ENCODE results near the gene EPB41L4A.
"Not testable (repeated sequence)": the region's sequence is repeated elsewhere in the genome, so short reads cannot be mapped to it uniquely, and the experiment has no call there.

EPB41L4A gene, protein sequence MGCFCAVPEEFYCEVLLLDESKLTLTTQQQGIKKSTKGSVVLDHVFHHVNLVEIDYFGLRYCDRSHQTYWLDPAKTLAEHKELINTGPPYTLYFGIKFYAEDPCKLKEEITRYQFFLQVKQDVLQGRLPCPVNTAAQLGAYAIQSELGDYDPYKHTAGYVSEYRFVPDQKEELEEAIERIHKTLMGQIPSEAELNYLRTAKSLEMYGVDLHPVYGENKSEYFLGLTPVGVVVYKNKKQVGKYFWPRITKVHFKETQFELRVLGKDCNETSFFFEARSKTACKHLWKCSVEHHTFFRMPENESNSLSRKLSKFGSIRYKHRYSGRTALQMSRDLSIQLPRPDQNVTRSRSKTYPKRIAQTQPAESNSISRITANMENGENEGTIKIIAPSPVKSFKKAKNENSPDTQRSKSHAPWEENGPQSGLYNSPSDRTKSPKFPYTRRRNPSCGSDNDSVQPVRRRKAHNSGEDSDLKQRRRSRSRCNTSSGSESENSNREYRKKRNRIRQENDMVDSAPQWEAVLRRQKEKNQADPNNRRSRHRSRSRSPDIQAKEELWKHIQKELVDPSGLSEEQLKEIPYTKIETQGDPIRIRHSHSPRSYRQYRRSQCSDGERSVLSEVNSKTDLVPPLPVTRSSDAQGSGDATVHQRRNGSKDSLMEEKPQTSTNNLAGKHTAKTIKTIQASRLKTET

DNA sequence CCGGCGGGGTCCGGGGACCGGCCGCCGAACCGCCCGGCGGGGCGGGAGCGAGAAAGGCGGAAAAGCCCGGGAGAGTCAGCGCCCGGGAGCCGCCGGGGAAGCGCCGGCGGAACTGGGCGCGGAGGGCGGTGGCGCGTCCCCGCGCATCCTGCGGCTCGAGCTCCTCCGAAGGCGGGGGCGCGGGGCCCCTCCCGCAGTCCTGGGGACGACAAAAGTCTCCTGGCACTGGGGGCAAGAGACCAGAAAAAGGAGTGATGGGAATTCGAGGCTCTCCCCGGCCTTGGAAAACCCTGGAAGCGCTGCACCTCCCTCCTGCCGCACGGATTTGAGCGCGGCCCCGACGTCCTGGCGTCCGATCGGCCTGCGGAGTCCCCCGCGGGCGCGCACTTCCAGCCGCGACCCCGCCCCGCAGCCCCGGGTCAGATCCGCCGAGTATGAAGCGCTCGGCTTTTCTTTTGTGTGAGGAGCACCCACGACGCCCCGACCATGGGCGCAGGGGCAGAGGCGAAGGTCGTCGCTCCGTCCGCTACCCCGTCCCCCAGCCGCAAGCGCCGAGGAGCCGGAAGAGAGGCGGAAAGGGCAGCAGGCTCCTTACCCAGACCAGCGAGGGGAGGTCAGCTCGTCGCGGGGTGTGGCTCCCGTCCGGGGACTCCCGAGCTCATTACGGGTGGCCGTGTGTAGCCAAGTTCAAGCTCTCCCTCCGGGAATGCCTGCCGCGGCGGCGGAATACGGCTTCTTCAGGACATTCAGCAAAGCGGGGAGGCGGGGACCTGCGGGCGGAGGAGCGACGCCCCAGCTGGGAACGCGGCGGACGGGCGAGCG, at the start of gene EPB41L4A:
TSS of gene EPB41L4A (minus strand) at position 114 of the 822 bp plus-strand sequence. CDS start 238 bp downstream, outside the sequence.
- DNase-seq, result no peak

DNA sequence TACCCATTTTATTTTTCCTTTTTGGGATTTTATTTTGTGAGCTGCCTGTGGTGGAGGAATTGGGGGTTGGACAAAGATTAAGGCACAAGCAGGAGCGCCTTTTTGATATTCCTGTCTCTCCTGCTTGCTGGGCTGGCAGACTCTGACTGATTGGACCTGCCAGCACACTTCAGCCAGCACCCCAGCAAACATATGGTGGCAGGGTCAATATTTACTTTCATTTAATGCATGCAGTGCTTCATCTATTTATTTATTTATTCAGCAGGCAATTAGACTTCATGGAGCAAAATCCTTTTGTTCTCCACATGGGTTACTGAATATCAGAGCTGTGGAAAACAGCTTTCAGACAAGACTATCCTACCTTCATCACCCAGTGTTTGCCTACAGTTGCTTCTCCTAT, 48.4 kb upstream of the EPB41L4A start:
- DNase-seq, result no peak

DNA sequence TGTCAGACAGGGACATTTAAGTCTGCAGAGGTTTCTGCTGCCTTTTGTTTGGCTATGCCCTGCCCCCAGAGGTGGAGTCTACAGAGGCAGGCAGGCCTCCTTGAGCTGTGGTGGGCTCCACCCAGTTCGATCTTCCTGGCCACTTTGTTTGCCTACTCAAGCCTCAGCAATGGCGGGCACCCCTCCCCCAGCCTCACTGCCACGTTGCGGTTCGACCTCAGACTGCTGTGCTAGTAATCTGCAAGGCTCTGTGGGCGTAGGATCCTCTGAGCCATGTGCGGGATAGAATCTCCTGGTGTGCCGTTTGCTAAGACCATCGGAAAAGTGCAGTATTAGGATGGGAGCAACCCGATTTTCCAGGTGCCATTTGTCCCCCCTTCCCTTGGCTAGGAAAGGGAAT, 47.2 kb upstream of the EPB41L4A start:
- not testable (repeated sequence) for DNase-seq

DNA sequence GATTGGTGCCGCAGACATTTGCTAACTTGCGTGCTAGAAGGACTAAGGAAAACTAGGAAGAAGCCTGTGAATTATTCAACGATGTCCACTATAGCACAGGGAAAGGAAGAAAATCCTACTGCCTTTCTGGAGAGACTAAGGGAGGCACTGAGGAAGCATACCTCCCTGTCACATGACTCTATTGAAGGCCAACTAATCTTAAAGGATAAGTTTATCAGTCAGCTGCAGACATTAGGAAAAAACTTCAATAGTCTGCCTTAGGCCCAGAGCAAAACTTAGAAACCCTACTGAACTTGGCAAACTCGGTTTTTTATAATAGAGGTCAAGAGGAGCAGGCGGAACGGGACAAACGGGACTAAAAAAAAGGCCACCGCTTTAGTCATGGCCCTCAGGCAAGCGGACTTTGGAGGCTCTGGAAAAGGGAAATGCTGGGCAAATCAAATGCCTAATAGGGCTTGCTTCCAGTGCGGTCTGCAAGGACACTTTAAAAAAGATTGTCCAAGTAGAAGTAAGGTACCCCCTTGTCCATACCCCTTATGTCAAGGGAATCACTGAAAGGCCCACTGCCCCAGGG, 28.2 kb upstream of the EPB41L4A start:
- DNase-seq, result not testable (repeated sequence)

DNA sequence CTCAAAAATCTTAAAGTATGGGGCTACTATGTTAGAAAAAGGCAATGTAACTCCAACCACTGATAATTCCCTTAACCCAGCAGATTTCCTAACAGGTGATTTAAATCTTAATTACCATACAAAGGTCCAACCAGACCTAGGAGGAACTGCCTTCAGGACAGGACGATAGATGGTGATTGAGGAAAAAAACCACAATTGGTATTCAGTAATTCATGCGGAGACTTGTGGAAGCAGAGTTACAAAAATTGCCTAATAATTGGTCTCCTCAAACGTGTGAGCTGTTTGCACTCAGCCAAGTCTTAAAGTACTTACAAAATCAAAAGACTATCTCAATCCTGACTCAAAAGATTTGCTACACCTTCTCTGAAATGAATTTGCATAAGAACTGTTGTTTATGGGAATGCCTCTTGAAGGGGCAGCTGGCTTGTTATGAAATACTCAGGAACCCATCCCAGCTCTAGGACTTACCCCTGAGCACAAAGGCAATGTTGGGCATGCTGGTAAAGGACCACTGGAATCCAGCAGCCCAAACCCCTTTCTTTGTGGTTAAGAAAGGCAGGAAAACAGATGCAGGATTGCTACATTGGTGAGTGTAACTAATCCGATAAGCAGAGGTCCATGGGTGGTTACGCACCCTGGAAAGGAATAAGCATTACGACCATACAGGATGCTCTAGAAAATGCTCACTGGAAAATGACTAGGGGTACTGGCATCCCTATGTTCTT, 26.7 kb upstream of the EPB41L4A start:
- no peak for DNase-seq

DNA sequence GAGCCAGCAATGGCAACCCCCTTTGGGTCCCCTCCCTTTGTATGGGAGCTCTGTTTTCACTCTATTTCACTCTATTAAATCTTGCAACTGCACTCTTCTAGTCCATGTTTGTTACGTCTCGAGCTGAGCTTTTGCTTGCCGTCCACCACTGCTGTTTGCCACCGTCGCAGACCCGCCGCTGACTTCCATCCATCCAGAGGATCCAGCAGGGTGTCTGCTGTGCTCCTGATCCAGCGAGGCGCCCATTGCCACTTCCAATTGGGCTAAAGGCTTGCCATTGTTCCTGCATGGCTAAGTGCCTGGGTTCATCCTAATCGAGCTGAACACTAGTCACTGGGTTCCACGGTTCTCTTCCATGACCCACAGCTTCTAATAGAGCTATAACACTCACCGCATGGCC, 24.9 kb upstream of the EPB41L4A start:
- DNase-seq, result not testable (repeated sequence)

DNA sequence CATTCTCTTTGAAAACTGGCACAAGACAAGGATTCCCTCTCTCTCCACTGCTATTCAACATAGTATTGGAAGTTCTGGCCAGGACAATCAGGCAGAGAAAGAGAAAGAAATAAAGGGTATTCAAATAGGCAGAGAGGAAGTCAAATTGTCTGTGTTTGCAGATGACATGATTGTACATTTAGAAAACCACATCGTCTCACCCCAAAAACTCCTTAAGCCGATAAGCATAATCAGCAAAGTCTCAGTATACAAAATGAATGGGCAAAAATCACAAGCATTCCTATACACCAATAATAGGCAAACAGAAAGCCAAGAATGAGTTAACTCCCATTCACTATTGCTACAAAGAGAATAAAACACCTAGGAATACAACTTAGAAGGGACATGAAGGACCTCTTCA, 21.0 kb upstream of the EPB41L4A start:
- DNase-seq, result no peak

DNA sequence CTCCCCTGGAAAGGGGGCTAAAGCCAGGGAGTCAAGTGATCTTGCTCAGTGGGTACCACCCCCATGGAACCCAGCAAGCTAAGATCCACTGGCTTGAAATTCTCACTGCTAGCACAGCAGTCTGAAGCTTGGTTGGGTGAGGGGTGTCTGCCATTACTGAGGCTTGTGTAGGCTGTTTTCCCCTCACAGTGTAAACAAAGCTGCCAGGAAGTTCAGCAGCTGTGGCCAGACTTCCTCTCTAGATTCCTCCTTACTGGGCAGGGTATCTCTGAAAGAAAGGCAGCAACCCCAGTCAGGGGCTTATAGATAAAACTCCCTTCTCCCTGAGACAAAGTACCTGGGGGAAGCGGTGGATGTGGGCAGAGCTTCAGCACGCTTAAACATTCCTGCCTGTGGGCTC, 17.1 kb upstream of the EPB41L4A start:
- no peak for DNase-seq

DNA sequence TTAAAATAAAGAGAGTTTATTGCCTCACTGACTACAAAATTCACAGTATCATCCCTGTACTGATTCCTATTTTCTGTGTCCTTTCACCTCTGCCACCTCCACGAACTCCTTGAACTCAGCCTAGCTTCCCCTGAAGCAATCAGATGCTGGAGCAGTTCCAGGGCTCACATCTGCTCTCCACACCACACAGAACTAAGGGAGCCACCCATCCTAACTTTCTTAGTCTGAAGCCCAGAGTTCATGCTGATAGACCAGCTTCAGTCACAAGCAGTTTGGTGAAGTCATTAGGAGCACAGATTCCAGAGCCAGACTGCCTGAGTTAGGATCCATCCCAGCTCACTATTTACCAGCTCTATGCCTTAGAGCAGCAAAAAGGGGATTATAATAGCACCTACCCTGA, 15.6 kb upstream of the EPB41L4A start:
- DNase-seq, result no peak

DNA sequence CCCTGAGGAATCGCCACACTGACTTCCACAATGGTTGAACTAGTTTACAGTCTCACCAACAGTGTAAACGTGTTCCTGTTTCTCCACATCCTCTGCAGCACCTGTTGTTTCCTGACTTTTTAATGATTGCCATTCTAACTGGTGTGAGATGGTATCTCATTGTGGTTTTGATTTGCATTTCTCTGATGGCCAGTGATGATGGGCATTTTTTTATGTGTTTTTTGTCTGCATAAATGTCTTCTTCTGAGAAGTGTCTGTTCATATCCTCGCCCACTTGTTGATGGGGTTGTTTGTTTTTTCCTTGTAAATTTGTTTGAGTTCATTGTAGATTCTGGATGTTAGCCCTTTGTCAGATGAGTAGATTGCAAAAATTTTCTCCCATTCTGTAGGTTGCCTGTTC, 7.1 kb upstream of the EPB41L4A start:
- not testable (repeated sequence) for DNase-seq

DNA sequence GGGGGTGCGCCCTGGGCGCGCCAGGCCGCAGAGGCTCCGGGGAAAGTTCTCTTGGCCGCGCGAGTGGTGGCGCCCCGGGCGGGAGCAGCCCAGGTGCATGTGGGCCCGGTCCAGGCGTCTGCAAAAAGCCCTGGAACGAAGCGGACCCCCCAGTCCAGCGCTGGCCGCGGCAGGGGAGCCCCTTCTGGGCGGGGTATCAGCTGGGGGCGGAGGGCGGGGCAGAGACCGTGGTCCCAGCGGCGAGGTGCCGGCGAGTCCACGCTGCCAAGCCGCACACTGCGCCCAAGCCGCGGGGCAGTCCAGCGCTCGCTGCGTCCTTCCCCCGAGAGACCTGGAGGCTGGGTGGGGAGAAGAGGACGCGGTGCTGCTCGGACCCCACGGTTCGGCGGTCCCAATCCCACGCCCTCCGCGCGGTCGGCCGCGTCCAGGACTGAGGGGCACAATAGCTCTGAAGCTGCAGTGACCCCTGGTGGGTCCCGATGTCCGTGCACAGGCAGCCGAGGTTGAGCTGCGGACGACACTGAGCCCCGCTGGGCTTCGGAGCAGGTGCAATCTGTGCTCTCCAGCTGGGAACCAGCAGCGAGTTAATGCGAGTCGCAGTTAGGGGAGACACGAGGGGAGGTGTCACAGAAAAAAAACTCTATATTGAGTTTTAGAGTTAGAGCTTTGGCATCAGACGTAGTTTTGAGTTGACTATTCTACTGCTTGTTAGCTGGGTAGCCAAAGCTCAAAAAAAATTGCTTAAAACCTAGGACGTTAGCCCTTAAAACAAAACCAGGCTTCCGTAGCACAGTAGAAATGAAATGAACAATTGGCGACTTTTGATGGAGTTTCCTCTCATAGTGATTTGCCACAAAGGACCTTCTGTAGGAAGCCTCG, 1.1 kb upstream of the EPB41L4A start:
- DNase-seq, result peak; percentile 4

DNA sequence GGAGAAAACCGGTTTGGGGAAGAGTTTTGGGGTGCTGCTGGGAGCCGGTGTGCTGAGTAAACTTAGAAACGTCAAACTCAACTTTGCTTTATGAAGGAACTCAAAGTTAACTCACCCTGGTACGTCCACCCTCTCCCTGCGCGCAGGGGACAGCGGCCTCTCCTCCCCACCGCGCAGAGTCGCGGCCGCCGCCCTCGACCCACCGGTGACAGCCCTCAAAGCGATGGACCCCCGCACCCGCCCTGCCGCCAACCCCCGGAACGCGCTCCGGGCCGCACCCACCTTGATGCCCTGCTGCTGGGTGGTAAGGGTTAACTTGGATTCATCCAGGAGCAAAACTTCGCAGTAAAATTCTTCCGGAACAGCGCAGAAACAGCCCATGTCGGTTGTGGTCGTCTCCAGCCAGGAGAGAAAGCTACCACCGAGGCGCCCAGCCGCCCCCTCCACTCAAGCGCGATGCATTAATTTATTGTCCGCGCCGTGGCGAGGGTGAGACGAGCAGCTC, 366 bp downstream of the EPB41L4A start:
- no peak for DNase-seq

DNA sequence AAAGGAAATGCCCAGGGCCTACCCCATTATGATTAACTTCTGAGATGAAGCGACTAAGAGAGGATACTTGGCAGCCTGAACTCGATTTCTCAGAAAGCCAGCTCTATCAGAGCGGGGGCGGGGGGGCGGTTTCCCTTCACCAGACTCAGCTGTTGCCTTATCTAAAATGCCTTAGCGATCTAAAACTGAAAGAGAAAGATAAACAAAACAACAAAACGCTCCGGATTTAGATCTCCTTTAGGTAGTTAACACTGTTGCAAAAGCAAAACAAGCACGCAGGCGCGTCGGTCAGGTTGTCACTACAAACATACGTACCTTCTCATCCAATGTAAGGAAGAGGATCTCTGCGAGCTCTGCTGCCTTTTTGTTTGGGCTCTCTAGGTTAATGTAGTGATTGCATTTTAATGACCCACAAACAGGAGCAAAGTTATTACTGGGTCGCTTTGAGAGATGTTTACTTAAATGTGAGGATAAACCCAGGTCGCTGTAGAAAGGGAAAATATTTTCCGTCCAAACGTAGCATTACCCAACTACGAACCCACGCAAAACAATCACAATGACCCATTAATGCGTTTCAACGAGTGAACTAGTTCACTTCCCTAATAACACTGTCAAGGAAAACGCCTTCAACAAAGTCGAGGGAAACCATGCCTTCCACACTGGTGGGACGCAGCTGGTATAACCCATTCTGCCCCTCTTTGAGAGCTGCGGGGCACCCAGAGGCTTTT, 982 bp downstream of the EPB41L4A start:
- DNase-seq, result peak; percentile 50

DNA sequence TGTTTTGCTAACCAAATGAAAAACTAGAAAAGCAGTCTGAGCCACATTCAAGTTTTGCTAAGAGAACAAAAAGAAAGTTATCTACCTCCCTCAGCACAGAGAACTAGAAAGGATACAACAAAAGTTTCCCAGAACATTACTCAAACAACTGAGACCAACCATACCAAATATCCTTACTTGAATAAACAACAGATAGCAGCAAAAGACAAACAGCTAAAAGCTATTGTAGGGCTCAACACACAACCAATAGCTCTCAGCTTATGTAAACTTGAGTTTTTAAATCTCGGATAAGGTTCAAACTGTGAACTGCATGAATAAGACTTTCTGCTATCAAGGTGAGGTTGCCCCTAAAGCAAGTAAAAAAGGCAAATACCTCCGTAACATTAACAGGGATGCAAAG, 3.5 kb downstream of the EPB41L4A start:
- no peak for DNase-seq

DNA sequence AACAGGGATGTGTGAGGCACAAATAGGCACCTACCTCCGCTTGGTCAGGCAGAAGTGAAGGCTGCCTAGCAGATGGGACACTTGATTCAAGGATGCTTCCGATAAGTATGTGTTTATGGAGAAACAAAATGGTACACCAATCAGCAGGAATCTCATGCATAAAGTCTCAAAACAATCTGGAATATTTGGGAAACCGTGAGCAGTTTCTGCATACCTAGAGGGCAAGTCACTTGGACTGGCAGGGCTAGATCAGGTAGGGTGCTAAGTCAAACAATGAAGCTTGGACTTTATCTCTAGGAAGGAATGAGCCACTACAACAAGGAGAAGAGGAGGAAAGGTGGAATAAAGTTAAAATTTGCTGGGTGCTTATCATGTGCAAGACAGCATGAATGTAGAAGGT, 5.5 kb downstream of the EPB41L4A start:
- no peak for DNase-seq

DNA sequence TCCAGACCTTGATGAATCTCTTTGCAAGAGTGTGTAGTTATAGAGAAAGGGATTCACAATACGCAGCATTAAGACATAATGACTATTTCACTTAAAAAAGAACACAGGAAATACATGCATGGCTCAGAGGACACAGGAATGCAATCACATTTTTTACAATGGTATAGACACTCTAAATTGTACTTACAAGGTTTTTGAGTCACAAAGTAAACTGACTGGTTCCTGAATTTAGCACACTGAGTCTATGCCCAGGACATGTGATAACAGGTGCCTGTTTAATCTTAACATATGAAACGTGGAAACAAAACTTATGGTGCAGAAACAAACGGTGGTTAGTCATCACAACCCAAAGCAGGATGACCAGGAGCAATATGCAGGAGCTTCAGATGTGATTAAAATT, 6.7 kb downstream of the EPB41L4A start:
- no peak for DNase-seq

DNA sequence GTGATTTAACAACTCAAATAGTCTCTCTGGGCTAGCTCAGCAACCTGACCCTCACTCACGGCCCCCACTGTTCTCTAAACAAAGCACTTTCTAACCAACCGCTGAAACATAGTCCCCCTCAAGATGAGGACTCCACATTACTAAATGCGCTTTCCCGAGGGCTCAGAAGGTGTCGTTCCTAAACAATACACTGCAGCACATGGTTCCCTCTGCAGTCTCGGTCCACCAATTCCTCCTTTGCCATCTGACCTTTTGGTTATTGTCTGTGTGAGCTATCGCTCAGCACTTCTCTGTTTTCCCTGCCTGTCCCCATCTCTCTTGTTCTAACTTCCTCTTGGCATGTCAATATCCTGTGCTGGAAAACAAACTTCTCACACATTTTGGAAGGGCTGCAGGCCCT, 7.2 kb downstream of the EPB41L4A start:
- no peak for DNase-seq

DNA sequence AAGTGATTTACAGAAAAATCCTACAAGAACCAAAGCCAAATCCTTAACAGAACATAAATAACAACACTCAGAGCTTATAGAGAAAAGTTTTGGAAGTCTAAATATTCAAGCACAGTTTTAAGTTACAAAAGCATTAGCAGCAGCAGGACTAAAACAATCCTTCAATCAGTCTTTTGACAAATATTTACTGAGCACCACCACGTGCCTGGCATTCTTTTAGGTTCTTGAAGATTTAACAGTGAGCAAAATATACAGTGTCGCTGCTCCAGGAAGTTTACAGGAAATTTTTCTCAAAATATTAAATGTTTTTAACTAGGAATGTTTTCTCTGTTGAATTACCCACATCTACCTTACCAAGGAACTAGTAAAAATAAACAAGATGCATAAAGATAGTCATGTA, 11.4 kb downstream of the EPB41L4A start:
- DNase-seq, result no peak

DNA sequence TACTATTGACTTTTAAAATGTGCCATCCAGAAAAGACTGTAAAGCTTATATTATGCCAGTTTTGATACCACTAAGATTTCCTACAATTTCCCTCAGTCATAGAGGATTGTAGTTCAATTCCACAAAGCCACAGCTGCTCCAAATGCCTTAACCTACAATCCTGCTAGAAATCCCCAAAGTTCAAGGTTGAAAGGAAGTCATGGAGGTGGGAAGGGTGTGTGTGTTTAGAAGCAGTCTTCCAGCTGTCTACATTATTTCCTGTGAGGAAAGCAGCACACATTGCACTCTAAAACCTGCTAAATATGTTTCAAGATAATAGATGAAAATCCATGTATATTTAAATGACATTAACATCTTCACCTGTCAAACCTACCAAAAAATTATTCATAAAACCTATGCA, 11.8 kb downstream of the EPB41L4A start:
- no peak for DNase-seq

DNA sequence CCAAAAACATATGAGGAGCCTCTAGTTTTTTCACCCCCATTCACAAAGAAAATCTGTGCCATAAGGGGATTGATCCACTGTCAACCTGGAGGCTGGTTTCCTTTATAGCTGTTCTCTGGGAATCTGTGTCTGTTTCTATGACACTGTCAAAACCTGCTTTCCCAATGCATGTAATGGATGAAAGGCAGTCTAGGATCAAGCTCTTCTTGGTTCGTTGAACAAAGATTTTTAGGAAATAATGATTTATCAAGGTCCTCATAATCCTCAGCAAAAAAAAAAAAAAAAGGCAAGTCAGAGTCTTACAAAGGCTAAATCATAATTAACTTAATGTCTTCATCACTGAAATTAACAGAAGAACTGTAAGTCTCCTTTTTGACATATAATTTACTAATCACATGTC, 16.0 kb downstream of the EPB41L4A start:
- no peak for DNase-seq

DNA sequence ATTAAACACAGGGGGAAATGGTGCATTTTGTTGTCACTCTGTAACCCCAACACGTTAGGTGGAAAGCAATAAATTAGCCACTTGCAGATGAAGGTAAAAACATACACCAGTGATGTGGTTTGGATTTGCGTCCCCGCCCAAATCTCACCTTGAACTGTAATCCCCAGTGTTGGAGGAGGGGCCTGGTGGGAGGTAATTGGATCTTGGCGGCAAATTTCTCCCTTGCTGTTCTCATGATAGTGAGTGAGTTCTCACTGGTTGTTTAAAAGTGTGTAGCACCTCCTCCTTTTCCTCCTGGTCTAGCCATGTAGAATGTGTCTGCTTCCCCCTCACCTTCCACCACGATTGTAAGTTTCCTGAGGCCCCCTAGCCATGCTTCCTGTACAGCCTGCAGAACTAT, 17.2 kb downstream of the EPB41L4A start:
- no peak for DNase-seq

Data from stimulated activated naive CD4-positive, alpha-beta T cell treated with Interleukin-2 at 50 U/mL for 16 hours (primary cell).